NCI-H1105 (cell line): ENCODE results near the gene GPR4.
"Not testable (repeated sequence)": the region's sequence is repeated elsewhere in the genome, so short reads cannot be mapped to it uniquely, and the experiment has no call there.

ENCODE experiments used
- DNase-seq: peaks from one replicate; lab custom pipeline; 2025; lab: John Stamatoyannopoulos, UW

Gene GPR4

DNA sequence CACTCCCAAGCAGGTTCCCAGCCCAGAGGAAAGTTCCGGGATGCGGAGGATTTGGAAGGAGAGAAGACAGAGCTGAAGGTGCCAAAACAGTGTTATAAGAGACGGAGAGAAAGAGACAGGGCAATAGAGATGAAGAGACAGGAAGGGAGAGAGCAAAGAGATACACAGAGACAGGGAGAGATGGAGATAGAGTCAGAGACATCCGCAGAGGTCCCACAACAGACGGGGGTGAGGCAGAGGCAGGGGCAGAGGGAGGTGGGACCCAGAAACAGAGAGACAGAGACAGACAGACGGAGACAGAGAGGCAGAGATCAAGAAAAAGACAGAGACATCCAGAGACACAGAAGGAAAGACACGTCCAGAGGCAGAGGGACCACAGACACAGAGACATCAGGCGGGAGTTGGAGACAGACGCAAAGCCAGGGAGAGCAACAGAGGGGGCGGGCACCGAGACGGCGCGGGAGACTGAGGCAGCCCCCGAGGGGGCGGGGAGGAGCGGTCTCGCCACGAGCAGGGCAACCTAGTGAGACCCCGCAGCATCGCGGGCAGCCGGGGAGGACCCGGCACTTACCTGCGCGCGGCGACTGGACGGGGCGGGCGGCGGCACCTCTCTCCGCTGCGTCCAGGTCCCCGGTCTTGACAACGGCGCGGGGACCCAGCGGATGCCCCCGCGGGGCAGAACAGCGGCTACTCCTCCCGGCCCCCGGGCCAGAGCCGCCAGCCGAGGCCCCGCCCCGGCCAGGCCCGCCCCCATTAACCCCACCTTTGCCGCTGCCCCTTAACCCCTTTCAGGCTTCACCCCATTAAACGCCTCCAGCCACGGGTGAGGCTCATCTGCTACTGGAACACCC lies at the start of gene GPR4:
Gene GPR4 (minus strand): TSS at position 689 of the 851 bp plus-strand sequence. CDS start 10,346 bp downstream, outside the sequence.
- peak; percentile 5 for DNase-seq

DNA sequence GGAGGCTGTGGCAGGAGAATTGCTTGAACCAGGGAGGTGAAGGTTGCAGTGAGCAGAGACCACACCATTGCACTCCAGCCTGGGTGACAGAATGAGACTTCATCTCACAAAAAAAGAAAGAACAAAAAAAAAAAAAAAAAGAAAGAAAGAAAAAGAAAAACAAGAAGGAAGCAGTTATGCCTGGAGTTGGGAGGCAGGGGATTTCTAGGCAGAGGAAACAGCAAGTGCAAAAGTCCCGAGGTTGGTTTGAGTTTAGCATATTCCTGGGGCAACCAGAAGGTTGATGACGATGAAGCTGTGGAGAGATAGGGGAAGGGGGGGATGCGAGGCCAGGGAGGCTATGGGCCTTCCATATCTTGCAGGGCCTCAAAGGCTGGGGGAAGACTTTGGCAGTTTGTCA lies 48.7 kb upstream of the GPR4 start:
- no peak for DNase-seq

DNA sequence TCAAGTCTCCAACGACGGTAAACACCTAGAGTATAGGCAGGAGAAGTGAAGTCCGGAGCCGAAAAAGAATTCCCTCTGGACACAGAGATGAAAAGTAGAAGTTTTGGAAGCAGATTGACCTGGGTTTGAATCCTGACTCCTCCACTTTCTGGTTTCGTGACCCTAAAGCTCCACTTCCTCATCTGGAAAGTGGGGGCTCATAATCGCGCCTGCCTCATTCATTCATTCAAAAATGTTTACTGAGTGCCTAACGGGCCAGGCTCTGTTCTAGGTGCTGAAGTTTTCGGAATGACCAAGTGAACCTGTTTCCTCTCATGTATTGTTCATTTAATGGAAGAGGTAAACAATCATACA lies 44.3 kb upstream of the GPR4 start:
- DNase-seq: no peak

DNA sequence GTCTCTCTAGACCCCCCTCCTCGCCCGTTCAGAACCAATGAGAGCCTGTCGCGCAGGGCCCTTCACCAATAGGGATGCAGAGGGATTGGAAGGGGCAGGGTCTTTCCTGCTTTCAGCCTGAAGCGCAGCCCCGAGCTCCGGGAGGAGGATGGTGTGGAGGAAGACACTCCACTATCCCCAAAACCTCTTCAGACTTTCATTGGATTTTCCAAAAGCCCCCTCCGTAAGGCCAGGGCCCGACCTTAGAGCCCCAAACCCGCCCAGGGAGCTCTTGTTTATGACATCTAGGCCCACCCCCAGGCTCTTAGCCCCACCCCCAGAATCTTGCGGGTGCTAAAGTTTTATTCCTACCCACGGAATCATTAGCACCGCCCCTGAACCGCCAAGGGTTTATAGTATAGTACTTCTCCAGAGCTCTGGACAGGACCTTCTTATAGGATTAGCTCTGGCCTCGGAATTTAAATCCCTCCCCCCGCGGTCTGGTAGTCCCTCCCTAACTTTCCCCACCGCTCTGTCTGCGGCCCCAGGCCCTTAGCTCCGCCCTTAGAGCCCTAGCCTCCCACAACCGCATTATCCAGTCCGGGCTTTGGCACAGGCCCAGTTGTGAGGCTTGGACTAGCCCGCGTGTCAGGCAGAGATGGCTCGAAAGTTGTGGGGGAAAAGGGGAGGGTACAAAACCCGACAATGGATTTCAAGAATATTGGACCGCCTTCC lies 43.8 kb upstream of the GPR4 start:
- peak; percentile 72 for DNase-seq

DNA sequence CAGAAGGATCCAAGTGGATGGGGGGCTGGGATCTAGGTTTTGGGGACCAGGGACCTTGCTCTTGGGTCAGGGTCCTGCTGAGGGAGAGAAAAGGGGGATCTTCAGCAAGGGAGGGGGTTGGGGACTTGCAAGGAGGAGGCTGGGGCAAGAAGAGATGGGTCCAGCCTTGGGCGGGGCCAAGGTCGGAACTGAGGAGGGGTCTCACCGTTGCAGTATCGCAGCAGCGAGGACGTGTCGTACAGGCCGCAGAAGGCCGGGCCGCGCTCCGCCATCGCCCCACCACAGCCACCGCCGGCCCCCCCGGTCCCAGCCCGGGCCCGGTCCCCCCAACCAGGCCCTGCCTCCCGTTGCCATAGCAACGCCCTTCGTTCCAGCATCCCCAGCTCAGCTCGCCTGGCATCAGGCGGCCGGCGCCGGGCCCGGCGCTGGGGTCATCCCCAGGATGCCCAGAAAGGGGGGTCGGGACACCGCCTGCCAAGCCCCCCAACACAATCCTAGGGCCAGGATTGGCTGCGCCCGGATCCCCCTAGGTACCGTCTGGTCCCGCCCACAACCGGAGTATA lies 43.1 kb upstream of the GPR4 start:
- no peak for DNase-seq

DNA sequence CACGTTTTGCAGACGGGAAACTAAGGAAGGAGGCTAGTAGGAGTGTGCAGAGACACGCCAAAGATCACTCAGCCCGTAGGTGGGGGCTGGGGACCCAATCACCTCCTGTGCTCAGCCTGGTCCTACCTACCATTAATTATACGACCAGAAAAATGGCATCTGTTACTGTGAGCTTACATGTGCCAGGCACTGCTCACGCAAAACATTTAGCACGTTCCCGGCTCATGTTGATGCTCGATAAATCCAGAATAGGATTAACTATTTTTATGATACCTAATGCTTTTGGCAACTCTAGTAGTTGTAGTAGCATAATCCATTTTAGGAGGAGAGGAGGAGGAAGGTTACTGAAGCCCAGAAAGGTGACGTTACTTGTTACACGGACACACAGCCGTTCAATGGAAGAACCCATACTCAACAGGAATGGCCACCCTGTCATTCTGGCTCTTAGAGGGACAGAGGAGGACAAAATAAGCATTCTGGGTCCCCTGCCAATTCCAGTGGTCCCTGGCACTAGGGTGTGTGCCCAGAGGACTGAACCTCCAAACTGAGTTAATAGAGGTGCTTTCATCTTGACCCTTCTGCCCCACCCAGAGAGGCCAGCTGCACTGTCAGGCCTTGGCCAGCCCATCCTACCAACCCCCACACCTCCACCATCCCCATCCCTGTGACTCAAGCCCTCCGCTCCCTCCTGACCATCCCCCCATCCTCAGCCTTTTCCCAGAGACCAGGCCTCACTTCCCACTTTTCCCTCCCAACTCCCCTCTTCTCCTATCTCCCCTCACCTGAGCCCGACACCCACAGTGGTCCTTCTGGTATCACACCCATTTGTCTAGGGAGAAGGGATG lies 42.1 kb upstream of the GPR4 start:
- DNase-seq: no peak

DNA sequence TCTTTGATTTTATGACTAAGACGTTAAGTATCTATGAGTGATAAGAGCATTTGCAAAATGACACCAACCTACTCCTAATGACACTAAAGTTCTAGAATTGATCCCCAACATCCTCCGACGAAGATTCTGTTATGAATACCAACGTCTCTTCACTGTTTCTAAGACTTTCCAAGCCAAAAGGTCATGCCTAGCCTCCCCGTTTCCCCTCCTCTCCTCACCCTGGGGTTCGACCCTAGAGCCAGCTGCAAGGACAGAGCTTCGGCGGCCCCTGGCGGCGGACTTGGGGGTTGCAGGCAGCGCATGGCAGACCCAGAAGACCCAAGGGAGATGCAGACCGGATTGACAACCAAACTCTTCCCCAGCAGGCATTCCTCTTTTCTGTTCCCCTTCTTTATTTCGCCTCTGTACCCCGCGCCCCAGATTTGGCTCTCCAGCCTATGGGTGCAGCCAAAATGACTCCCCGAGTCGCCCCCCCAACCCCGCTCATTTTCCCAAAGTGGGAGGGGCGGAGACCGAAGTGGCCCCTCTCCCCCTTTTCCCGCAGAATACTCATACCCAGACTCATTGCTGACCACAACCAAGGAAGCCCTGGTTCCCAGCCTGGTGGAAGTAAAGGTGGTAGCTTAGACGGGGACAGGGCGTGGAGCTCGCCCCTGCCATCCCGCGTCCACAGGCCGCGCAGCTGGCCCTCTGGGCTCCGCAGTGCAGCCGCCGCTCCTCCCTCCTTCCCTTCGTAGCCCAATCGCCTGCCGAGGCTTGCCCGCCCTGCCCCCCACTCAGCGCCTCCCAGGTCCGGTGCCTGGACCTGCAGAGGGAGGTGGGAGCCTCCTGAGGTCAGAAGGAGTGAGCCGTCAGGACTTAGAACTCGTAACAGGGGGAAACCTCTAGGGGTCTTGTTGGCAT lies 41.3 kb upstream of the GPR4 start:
- DNase-seq: peak; percentile 71

DNA sequence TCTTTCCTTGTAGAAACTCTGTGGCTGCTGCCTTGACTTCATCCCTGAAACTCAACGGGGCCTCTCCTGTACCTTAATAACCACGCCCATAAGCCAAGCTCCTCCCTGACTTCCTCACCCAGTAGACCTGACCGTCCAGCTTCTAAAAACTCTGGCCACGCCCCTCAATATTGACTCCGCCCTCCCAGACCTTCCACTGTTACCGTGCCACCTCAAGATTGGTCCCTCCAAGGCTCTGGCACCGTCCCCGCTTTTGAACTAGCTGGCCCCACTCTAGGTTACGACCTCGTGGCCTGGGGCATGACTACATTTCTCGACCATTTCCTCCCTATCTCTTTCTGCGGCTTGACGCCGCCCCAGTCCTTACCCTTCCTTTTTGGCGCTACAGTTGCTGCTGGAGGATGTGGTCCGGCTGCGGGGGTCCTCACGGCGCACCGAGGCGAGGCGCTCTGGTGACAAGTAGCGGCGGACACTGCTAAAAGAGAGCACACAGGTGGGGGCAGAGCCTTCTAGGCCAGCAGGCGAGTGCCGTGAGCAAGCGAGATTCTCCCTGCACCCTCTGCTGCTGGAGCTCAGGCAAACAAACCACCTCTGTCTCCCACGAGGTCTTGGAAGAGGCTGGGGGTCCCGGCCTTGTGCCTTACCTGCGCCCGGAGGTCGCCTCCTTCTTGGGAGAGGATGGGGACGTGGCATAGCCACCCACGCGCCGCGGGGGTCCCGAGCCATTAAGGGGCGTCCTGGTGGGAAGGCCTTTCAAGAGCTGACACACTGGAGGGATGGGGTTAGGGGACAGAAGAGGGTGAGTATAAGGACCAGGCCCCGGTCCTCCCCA lies 39.5 kb upstream of the GPR4 start:
- peak; percentile 87 for DNase-seq

DNA sequence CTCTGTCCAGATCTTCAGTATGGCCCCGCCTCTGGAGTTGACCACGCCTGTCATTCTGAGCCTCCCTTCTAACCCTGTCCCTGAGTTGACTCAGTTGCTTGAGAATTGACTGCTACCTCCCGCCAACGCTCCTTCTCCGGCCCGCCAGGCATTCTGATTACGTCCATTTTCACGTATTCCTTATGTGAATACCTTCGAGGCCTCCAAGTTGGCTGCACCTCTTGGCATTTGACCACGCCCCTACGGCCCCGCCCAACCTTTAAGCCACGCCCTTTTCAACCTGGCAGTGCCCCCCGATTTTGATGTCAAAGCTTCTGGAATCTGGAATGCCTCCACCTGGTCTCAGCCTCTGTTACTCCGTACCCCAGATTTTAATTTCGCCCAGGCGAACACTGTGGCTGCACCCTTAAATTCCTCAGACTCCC lies 38.8 kb upstream of the GPR4 start:
- DNase-seq: no peak

DNA sequence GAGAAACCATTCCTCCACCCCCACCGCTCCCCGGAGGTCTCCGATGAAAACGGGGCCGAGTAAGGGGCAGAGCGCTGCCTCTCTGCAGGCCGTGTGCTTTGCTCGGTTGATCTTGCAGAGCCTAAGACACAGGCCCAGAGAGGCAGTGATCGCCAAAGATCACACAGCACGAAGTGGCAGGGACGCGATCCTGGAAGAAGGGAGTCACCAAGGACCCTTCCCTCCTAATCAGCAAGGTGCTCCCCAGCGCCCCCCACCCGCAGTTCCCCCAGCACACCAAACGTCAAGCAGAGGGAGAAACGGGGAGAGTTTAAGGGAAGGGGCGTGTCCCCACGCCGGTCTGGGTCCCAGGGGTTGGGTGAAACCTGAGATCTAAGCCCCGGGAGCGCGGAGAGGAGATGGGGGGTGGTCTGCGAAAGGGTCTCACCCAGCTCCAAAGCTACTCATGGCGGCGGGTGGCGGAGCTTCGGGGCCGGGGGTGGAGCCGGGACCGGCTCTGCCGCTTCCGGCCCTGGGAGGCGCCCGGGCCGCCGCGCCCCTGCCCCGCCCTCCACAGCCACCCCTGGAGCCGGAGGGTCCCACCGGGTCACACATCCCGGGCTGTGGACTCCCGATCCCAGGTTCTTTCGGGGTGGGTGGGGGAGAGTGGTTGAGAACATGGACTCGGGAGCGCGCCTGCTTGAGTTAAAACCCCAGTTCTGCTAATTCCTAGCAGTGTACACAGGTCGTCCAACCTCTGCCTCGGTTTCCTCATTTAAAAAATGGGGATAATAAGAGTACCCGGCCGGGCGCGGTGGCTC lies 37.1 kb upstream of the GPR4 start, which contains the start of gene EML2:
Gene EML2 (minus strand): TSS at position 468 of the 800 bp plus-strand sequence. CDS start 21 bp downstream, at position 447.
- no peak for DNase-seq

DNA sequence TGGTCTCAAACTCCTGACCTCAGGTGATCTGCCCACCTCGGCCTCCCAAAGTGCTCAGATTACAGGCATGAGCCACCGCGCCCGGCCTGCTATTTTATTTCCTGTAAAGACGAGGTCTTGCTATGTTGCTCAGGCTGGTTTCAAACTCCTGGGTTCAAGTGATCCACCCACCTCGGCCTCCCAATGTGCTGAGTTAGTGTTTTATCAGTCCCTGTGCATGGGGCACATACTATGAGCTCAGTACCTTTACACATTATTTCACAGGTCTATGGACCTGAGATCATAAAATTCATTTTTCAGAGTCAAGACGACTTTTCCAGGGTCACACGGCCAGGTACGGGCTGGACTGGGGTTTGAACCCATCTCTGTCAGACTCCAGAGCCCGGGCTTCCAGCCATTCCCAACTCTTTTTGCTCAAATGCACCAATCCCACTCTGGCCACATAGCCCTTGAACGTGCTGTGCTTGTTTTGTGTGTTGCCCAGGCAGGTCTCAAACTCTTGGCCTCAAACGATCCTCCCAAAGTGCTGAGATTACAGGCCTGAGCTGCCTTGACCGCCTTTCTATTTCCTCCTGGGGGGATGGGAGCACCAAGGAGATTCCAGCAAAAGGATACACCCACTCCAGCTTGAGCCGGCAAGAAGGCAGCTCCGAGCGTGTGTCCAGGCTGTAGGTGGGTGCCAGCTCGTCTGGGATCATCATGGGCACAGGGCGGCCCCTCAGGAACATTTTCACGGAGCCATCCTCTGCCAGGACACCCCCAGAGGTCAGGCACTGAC lies 36.1 kb upstream of the GPR4 start:
- no peak for DNase-seq

DNA sequence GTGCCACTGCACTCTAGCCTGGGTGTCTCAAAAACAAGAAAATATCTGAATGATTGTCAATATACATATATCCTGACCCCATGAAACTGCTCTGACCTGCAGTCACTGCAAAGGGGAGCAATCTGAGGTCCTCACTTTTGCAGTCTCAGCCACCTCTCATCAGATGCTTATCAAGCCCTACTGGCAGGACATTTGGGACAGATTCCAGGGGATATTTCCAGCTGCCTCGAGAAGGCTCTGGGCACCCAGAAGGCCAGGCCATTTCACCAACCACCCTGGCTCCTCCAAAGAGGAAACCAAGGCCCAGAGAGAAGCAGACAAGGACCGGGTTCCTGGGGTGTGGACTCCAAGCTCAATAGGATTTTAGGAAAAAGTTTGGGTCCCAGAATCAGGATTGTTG lies 34.9 kb upstream of the GPR4 start:
- DNase-seq: no peak

DNA sequence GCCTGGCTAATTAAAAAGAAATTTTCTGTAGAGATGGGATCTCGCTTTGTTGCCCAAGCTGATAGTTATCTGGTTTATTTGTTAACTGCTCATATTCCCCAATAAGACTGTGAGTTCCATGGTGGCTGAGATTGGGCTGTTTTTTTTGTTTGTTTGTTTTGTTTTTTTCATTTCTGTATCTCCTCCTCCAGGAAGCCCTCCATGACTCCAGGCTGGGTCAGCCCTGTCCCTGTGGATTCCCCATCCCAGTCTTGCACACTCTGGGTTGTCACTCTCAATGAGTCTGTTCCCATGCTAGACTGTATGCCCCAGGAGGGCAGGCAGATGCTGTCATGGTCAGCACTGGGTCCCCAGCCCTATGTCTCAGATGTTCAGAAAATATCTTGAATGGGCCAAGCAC lies 34.3 kb upstream of the GPR4 start:
- DNase-seq: no peak

DNA sequence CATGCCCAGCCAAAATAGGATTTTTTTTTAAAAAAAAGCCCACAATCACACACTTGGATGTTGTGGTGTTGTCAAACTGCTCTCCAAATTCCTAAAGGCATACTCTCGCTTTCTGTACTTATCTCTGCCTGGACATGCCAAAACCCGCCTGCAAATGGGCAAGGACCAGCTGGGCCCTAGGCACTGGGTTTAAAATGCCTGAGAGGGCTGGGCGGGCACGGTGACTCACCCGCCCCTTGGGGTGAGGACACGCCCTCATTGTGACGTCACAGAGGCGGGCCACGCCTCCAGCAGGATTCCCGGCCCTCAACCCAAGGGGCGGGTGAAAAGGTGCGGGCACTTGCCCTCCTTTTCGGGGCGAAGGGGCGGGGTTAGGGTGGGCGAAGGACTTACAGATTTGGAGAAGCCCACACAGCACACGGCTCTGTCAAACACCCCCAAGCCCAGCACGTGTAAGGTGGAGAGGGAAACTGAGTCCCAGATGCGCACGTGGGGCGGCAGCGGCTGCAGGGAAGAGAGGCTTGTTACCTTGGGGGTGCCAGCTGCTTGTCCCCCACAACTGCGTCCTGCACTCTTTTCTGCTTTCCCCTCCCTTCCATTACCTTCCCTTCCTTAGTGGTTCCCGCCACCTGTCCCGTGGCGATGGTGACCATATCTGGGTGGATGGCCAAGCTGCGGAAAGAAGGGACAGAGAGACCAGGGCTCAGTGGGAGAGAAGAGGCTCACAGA lies 30.6 kb upstream of the GPR4 start:
- peak; percentile 87 for DNase-seq

DNA sequence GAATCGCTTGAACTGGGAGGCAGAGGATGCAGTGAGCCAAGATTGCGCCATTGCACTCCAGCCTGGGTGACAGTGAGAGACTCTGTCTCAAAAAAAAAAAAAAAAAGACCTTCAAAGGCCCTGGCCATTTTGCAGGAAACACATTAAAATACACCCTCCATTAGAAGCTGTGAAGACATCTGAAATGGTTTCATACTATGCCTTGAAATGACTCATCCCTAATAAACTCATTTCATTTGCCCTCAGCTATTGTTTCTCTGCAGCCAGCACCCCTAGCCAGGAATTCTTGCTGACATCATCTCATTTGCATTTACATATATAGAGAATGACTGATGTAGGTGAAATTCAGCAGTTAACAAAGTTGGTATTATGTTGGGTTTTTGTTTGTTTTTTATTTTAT lies 28.5 kb upstream of the GPR4 start:
- no peak for DNase-seq

DNA sequence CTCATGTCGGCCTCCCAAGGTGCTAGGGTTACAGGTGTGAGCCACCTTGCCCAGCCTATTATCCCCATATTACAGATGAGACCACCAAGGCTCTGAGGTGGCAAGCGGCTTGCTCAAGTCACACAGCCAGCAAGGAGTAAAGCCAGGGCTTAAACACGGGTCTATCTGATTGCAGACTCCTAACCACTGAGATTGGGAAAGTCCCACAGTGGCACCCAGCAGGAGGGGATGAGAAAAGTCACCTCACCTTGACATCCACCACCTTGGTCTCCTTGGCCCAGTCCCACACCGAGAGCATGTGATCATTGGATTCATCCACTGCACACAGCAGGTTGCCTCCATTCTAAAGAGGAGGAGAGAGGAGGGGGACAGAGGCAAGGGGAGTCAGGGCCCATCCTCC lies 27.7 kb upstream of the GPR4 start:
- no peak for DNase-seq

DNA sequence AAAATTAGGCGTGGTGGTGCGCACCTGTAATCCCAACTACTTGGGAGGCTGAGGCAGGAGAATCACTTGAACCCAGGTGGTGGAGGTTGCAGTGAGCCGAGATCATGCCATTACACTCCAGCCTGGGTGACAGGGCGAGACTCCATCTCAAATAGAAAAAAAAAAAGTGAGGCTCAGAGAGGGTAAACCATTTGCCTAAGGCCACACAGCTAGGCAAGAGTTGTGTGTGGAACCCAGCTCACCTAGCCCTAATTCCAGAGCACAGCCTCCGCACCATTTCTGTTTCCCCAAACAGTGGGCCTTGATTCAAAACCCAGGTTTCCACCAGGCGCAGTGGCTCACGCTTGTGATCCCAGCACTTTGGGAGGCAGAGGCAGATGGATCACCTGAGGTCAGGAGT lies 26.2 kb upstream of the GPR4 start:
- not testable (repeated sequence) for DNase-seq

DNA sequence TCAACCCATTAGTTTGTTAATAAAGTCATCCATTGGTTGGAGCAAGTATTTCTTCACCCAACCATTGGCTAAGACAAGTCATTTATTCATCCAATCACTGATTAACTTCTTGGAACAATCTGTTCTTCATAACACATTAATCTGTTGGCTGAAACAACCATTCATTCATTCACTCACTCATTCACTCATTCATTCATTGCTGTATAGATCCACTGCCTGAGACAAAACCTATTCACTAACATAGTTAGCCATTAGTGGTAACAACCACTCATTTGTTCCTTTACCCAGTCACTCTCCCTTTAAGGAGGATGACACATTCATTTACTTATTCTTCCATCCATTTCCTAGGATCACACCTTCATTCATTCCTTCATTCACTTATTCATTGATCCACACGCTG lies 22.0 kb upstream of the GPR4 start:
- DNase-seq: no peak
